Body of pancreas (tissue), 4 donors: ENCODE data around the gene ATP1A1. TPM values are rescaled to one million over a fixed set of nuclear protein-coding genes. Genes with fewer than 3 reads are reported as not detected.

Experiments used
- ATAC-seq: fragments of 150-250 bp; one replicate; pipeline ENCODE4 v1.9.1; 2016
- DNase-seq, 4 donors: peaks; one replicate each; pipeline ENCODE4 v3.0.0-alpha.2; 2019
- H3K27ac ChIP-seq, 4 donors: fragments of 200-600 bp; sonication (generic); 1 replicate in 3 of 4; 2 replicates in 1 of 4; pipeline versions ENCODE4 v1.5.1 to v1.6.1; 2016 to 2019; ENCODE audit warnings: mild to moderate bottlenecking in 1 of 4, mixed read lengths in 1 of 4, moderate library complexity in 1 of 4
- H3K27me3 ChIP-seq, 2 donors: fragments of 200-600 bp; sonication (generic); one replicate each; pipeline ENCODE4 v1.6.0; 2016; ENCODE audit warnings: mild to moderate bottlenecking in 1 of 2
- H3K36me3 ChIP-seq, 2 donors: fragments of 200-600 bp; sonication (generic); replicated peaks in 1 of 2; 2 replicates each; pipeline ENCODE4 v1.5.1; 2016; ENCODE audit warnings: low read depth in 2 of 2; ENCODE audit not compliant: insufficient read depth in 1 of 2
- H3K4me1 ChIP-seq: fragments of 200-600 bp; sonication (generic); one replicate; pipeline ENCODE4 v1.6.0; 2016
- H3K4me3 ChIP-seq, 2 donors: fragments of 200-600 bp; sonication (generic); 1 replicate in 1 of 2; 2 replicates in 1 of 2; pipeline ENCODE4 v1.5.1; 2016 to 2019
- H3K9me3 ChIP-seq, 3 donors: fragments of 200-600 bp; sonication (generic); 1 replicate in 2 of 3; 2 replicates in 1 of 3; pipeline ENCODE4 v1.5.1; 2016
- CTCF ChIP-seq, 7 experiments: fragments of 450-650 bp in 4 of 7; fragments of 200-600 bp in 3 of 7; sonication (generic) in 3 of 7; IDR thresholded peaks; one replicate each; pipeline ENCODE4 v1.5.1; 2016 to 2019; ENCODE audit warnings: antibody characterized with exemption in 7 of 7
- POLR2A ChIP-seq, 3 donors: fragments of 450-650 bp; IDR thresholded peaks; one replicate each; pipeline ENCODE4 v1.6.1; 2016; ENCODE audit warnings: antibody characterized with exemption in 3 of 3, mild to moderate bottlenecking in 2 of 3
- WGBS, 2 donors: methylation state at CpG; one replicate each; pipeline ENCODE4 v1.1.5; 2017; 5-methylcytosine and 5-hydroxymethylcytosine counted together
- intact Hi-C: fragments of 100-400 bp; cut with DNase I; formaldehyde crosslinking; loops from one replicate; pipeline ENCODE4 v1.15.1; 2023
- total RNA-seq, 2 donors: library from RNA; depleted of rRNA; stranded (reverse); fragments of >200 nt; gene quantifications; one replicate each; pipeline ENCODE4 v1.1.0, GENCODE V29; 2016

ATP1A1 gene
- total RNA-seq, 2 donors from 2014 or later = 423 to 593 TPM

GRCh38 chr1:116446686-116447085 lies 73.6 kb downstream of the ATP1A1 start:
- H3K36me3 ChIP-seq = no peaks in the 10 kb centered on the region
- 82 to 92% methylated on average over 3 of the region's 3 CpGs for WGBS, 2 donors
- no peak overlapping the region for H3K4me3 ChIP-seq
- no peaks in the 10 kb centered on the region for H3K27me3 ChIP-seq
- no peaks in the 10 kb centered on the region for H3K9me3 ChIP-seq
- no peak for DNase-seq
- intact Hi-C loops = no loop called here
- no peaks in the 10 kb centered on the region for H3K4me1 ChIP-seq
- TF ChIP-seq CTCF (IDR thresholded peaks at IDR 0.05) = no peak
- TF ChIP-seq POLR2A (IDR thresholded peaks at IDR 0.05) = no peak
- no peak overlapping the region for H3K27ac ChIP-seq
- ATAC-seq = no peak

GRCh38 chr1:116448785-116449385 lies 75.8 kb downstream of the ATP1A1 start:
- ATAC-seq (no peak), DNase-seq (no peak)
- Histone ChIP-seq H3K4me1 (no peaks in the 10 kb centered on the region), H3K27me3 (no peaks in the 10 kb centered on the region), H3K36me3 (no peaks in the 10 kb centered on the region), H3K9me3 (no peaks in the 10 kb centered on the region), H3K27ac (no peak overlapping the region), H3K4me3 (no peak overlapping the region)
- intact Hi-C loops = no loop called here
- 40 to 46% methylated on average over 7 of the region's 7 CpGs for WGBS, 2 donors
- TF ChIP-seq POLR2A (IDR thresholded peaks at IDR 0.05) (no peak), CTCF (IDR thresholded peaks at IDR 0.05) (no peak)

GRCh38 chr1:116449578-116449977 lies 76.5 kb downstream of the ATP1A1 start:
- no peak for ATAC-seq
- no peak for TF ChIP-seq CTCF (IDR thresholded peaks at IDR 0.05)
- no peak for TF ChIP-seq POLR2A (IDR thresholded peaks at IDR 0.05)

GRCh38 chr1:116451702-116452101 lies 78.7 kb downstream of the ATP1A1 start:
- Histone ChIP-seq H3K4me1 (no peaks in the 10 kb centered on the region), H3K4me3 (no peak overlapping the region), H3K9me3 (no peaks in the 10 kb centered on the region), H3K27ac (no peak overlapping the region), H3K36me3 (no peaks in the 10 kb centered on the region), H3K27me3 (no peaks in the 10 kb centered on the region)
- no peak for DNase-seq
- TF ChIP-seq CTCF (IDR thresholded peaks at IDR 0.05) (no peak), POLR2A (IDR thresholded peaks at IDR 0.05) (no peak)
- no peak for ATAC-seq
- intact Hi-C loops = no loop called here

More at GRCh38 chr1:116449578-116449977, 76.5 kb downstream of the ATP1A1 start:
- Histone ChIP-seq H3K4me1 (no peaks in the 10 kb centered on the region), H3K4me3 (no peak overlapping the region), H3K27ac (no peak overlapping the region), H3K36me3 (no peaks in the 10 kb centered on the region), H3K9me3 (no peaks in the 10 kb centered on the region), H3K27me3 (no peaks in the 10 kb centered on the region)
- intact Hi-C loops = no loop called here
- DNase-seq = no peak

GRCh38 chr1:116453481-116453880 lies 80.4 kb downstream of the ATP1A1 start:
- no peaks in the 10 kb centered on the region for H3K4me1 ChIP-seq
- DNase-seq (no peak), ATAC-seq (no peak)
- 67 to 68% methylated on average over 2 of the region's 2 CpGs for WGBS, 2 donors
- H3K9me3 ChIP-seq = no peaks in the 10 kb centered on the region
- intact Hi-C loops = no loop called here
- no peaks in the 10 kb centered on the region for H3K27me3 ChIP-seq
- H3K36me3 ChIP-seq = no peaks in the 10 kb centered on the region
- TF ChIP-seq POLR2A (IDR thresholded peaks at IDR 0.05) (no peak), CTCF (IDR thresholded peaks at IDR 0.05) (no peak)
- H3K27ac ChIP-seq = no peak overlapping the region
- no peak overlapping the region for H3K4me3 ChIP-seq
